GM08714 (cell line): ENCODE results near the gene ATP11B.

Experiments
- H3K4me3 ChIP-seq: fragments of 200-500 bp; sonication (Bioruptor generic); 2 replicates; pipeline ENCODE4 v1.5.1; 2014; ENCODE audit warnings: mild to moderate bottlenecking, low read length, inconsistent platforms
- ZNF274 ChIP-seq: IDR thresholded peaks from 2 replicates; pipeline ENCODE4 v1.6.1; 2012; ENCODE audit warnings: mild to moderate bottlenecking, low read depth, low read length

ATP11B gene

GRCh38 chr3:182962166-182962565, 168.9 kb downstream of the ATP11B start:
- no peak overlapping the region for H3K4me3 ChIP-seq
- TF ChIP-seq ZNF274: no peak

DNA sequence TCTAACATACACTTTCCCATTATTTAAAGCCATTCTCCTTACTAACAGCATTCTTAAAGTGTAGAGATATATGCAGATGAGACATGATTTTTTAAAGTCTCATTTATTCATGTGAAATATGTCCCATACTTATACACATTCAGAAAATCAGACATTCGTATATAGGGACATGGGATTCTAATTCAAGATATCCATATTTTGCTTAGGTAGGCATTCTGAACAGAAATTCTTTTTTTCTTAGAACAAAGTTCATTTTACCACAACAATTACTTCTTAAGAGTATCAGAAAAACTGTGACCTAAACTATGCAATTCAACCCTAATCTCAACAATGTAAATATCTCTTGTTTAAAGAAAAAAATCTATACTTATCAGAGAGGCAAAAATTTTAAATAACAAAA, 170.9 kb downstream of the ATP11B start:
- no peak for TF ChIP-seq ZNF274
- H3K4me3 ChIP-seq: no peak overlapping the region

DNA sequence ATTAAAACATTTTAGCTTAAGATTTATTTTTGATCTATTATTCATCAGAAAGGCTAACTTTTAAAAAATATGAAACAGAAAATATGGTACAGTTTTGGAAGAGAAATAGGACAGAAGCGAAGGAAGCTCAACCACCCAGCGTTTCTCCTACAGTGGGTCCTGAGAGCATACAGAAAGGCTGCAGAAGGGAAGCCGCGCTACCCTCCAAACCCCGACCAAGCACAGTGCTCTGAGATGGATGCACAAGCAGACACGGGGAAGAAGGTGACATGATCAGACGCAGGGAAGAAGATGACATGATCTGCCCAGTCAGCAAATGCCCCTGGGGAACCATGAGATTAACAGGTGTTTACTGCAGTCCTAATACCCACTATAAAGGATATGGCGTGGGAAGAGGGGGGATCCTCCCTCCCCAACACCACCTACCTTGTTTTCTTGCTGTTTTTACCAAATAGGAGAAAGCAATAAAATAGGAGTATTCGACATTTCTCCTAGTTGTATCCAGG, 172.6 kb downstream of the ATP11B start:
- TF ChIP-seq ZNF274: no peak
- no peak overlapping the region for H3K4me3 ChIP-seq

GRCh38 chr3:182967218-182968204, 174.2 kb downstream of the ATP11B start:
- H3K4me3 ChIP-seq: no peak overlapping the region
- TF ChIP-seq ZNF274: no peak

GRCh38 chr3:182969277-182969676, 176.0 kb downstream of the ATP11B start:
- TF ChIP-seq ZNF274: no peak
- H3K4me3 ChIP-seq: no peak overlapping the region

GRCh38 chr3:182969853-182970252, 176.5 kb downstream of the ATP11B start:
- H3K4me3 ChIP-seq: no peak overlapping the region
- TF ChIP-seq ZNF274: no peak

GRCh38 chr3:182970811-182971418, 177.6 kb downstream of the ATP11B start:
- TF ChIP-seq ZNF274: no peak
- H3K4me3 ChIP-seq: no peak overlapping the region
